Gastroesophageal sphincter (tissue), 3 donors: ENCODE results near the gene SLC66A2.

Experiments
- EP300 ChIP-seq: sonication (generic); formaldehyde crosslinking; IDR thresholded peaks from one replicate; pipeline ENCODE4 v1.6.1; 2017; ENCODE audit warnings: antibody characterized with exemption, mild to moderate bottlenecking
- POLR2A ChIP-seq, 2 donors: fragments of 450-650 bp; IDR thresholded peaks; one replicate each; pipeline ENCODE4 v1.6.1; 2017; ENCODE audit warnings: antibody characterized with exemption in 2 of 2, mild to moderate bottlenecking in 2 of 2, moderate library complexity in 1 of 2
- TF ChIP-seq, protein P1 (sequence below), 4 experiments: fragments of 200-600 bp in 2 of 4; fragments of 450-650 bp in 2 of 4; sonication (generic) in 1 of 4; IDR thresholded peaks; one replicate each; pipeline ENCODE4 v1.5.1; 2017 to 2019; ENCODE audit warnings: antibody characterized with exemption in 4 of 4, mild to moderate bottlenecking in 2 of 4, moderate library complexity in 2 of 4

DNA sequence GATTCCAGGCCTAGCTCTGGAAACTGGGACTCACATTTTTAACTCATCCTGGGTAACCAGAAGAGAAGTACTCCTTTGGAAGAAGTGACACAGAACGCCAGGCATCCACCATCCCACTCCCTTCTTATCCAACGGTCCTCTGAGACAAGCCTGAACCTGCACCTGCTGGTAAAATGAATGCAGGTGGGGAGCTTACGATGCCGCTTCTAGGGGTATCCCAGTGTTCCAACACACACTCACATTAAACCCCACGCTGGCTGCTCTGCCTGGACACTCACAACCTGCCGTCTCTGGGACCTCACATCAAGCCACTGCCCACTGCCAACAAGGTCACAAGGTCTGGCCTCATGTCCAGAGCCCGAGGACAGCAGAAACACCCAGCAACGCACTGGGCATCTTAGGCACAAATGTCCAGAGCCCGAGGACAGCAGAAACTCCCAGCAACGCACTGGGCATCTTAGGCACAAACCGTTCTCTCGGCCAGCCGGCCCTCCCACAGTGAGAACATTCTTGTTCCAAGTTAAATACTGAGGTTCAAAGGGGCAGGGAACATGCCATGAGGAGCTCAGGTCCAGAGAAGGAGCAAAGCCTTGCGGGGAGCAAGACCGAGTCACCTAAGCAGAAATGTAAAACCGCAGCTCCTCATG, 9.9 kb downstream of the SLC66A2 start:
- TF ChIP-seq, protein P1, sequence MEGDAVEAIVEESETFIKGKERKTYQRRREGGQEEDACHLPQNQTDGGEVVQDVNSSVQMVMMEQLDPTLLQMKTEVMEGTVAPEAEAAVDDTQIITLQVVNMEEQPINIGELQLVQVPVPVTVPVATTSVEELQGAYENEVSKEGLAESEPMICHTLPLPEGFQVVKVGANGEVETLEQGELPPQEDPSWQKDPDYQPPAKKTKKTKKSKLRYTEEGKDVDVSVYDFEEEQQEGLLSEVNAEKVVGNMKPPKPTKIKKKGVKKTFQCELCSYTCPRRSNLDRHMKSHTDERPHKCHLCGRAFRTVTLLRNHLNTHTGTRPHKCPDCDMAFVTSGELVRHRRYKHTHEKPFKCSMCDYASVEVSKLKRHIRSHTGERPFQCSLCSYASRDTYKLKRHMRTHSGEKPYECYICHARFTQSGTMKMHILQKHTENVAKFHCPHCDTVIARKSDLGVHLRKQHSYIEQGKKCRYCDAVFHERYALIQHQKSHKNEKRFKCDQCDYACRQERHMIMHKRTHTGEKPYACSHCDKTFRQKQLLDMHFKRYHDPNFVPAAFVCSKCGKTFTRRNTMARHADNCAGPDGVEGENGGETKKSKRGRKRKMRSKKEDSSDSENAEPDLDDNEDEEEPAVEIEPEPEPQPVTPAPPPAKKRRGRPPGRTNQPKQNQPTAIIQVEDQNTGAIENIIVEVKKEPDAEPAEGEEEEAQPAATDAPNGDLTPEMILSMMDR (IDR thresholded peaks at IDR 0.05) = no peak
- TF ChIP-seq POLR2A (IDR thresholded peaks at IDR 0.05) (no peak), EP300 (no peak)
